Measurements from ENCODE around the gene VN1R5. TPM values are rescaled to one million over a fixed set of nuclear protein-coding genes. Genes with fewer than 3 reads are reported as not detected.
"Not testable (repeated sequence)": the region's sequence is repeated elsewhere in the genome, so short reads cannot be mapped to it uniquely, and the experiment has no call there.

VN1R5 gene
- total RNA-seq, 4 donors from 2014 or later, result not detected

GRCh38 chr1:247212627-247213617, 43.0 kb upstream of the VN1R5 start:
- no peak for DNase-seq (ENCODE audit: low spot score in 2 of 2)
- TF ChIP-seq CTCF (IDR thresholded peaks at IDR 0.05), result no peak
- Histone ChIP-seq H3K4me3 (no peak overlapping the region), H3K27me3 (peaks cover 2% of the 10 kb centered on the region), H3K4me1 (peaks cover 20% of the 10 kb centered on the region), H3K27ac (no peak overlapping the region), H3K36me3 (no peaks in the 10 kb centered on the region), H3K9me3 (no peaks in the 10 kb centered on the region)
- WGBS, result 47% methylated on average over 1 of the region's 1 CpG

GRCh38 chr1:247216261-247216660, 39.6 kb upstream of the VN1R5 start:
- no peak for TF ChIP-seq POLR2AphosphoS5 (IDR thresholded peaks at IDR 0.05)
- no peak for TF ChIP-seq POLR2A (IDR thresholded peaks at IDR 0.05)
- TF ChIP-seq EP300 (IDR thresholded peaks at IDR 0.05), result no peak
- no peak for TF ChIP-seq CTCF (IDR thresholded peaks at IDR 0.05)
- Histone ChIP-seq H3K36me3 (no peaks in the 10 kb centered on the region), H3K4me1 (no peaks in the 10 kb centered on the region), H3K27me3 (peaks cover 2% of the 10 kb centered on the region), H3K27ac (no peak overlapping the region), H3K4me3 (no peak overlapping the region), H3K9me3 (no peaks in the 10 kb centered on the region)
- WGBS, result 52% methylated on average over 3 of the region's 3 CpGs
- no peak for DNase-seq (ENCODE audit: low spot score in 2 of 2)

- H3K4me3 ChIP-seq, result no peak overlapping the region
- no peaks in the 10 kb centered on the region for H3K9me3 ChIP-seq
- TF ChIP-seq POLR2A (IDR thresholded peaks at IDR 0.05) (no peak), POLR2AphosphoS5 (IDR thresholded peaks at IDR 0.05) (no peak), EP300 (IDR thresholded peaks at IDR 0.05) (no peak), CTCF (IDR thresholded peaks at IDR 0.05) (no peak)
- H3K27me3 ChIP-seq, result peaks cover 2% of the 10 kb centered on the region
- WGBS, result 79% methylated on average over 6 of the region's 6 CpGs
- no peak overlapping the region for H3K27ac ChIP-seq
- no peaks in the 10 kb centered on the region for H3K4me1 ChIP-seq
- no peak for DNase-seq (ENCODE audit: low spot score in 2 of 2)
- H3K36me3 ChIP-seq, result no peaks in the 10 kb centered on the region
Observed at GRCh38 chr1:247218121-247218651, 37.7 kb upstream of the VN1R5 start.

- 100% methylated on average over 1 of the region's 30 CpGs for WGBS
- not testable (repeated sequence) for DNase-seq (ENCODE audit: low spot score in 2 of 2)
Observed at GRCh38 chr1:247220280-247220679, 35.6 kb upstream of the VN1R5 start.

GRCh38 chr1:247222840-247223239, 33.0 kb upstream of the VN1R5 start:
- DNase-seq (ENCODE audit: low spot score in 2 of 2), result no peak
- TF ChIP-seq CTCF (IDR thresholded peaks at IDR 0.05), result no peak
- no peak for TF ChIP-seq EP300 (IDR thresholded peaks at IDR 0.05)
- TF ChIP-seq POLR2AphosphoS5 (IDR thresholded peaks at IDR 0.05), result no peak
- TF ChIP-seq POLR2A (IDR thresholded peaks at IDR 0.05), result no peak
- H3K4me3 ChIP-seq, result no peak overlapping the region
- no peaks in the 10 kb centered on the region for H3K4me1 ChIP-seq
- no peaks in the 10 kb centered on the region for H3K36me3 ChIP-seq
- no peak overlapping the region for H3K27ac ChIP-seq
- no peaks in the 10 kb centered on the region for H3K27me3 ChIP-seq
- WGBS, result 62% methylated on average over 3 of the region's 3 CpGs
- no peaks in the 10 kb centered on the region for H3K9me3 ChIP-seq

More at GRCh38 chr1:247220280-247220679, 35.6 kb upstream of the VN1R5 start:
- not testable (repeated sequence) for H3K27me3 ChIP-seq, H3K4me3 ChIP-seq, H3K9me3 ChIP-seq, H3K27ac ChIP-seq, H3K36me3 ChIP-seq, H3K4me1 ChIP-seq

All from suprapubic skin (tissue), 4 donors.